HG03064 (cell line): Measurements from ENCODE around the gene SDHAF4.
"Not testable (repeated sequence)": the region's sequence is repeated elsewhere in the genome, so short reads cannot be mapped to it uniquely, and the experiment has no call there.

Experiments used
- ATAC-seq: cut with Tn5 transposase; IDR thresholded peaks from one replicate; pipeline ENCODE4 v1.9.1; 2021; ENCODE audit warnings: low read depth; ENCODE audit not compliant: unreplicated experiment

The SDHAF4 gene

DNA sequence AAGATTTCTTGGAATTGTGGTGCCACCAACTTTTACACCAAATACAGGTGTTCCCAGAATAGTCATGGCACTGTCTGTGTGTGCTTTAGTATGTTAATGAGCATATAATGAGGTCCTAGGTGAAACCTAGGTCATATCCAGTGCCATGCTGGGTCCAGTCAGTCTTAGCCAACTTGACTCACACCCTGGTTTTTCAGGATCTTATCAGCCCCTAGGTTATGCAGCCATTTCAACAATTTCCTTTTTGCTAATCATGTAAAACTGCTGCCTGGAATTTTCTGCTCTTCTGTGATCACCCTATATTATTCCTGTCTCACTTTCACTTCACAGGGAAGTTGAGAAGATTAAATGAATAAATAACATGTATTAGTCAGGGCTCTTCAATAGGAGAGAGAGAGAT, 23.7 kb downstream of the SDHAF4 start:
- no peak for ATAC-seq

DNA sequence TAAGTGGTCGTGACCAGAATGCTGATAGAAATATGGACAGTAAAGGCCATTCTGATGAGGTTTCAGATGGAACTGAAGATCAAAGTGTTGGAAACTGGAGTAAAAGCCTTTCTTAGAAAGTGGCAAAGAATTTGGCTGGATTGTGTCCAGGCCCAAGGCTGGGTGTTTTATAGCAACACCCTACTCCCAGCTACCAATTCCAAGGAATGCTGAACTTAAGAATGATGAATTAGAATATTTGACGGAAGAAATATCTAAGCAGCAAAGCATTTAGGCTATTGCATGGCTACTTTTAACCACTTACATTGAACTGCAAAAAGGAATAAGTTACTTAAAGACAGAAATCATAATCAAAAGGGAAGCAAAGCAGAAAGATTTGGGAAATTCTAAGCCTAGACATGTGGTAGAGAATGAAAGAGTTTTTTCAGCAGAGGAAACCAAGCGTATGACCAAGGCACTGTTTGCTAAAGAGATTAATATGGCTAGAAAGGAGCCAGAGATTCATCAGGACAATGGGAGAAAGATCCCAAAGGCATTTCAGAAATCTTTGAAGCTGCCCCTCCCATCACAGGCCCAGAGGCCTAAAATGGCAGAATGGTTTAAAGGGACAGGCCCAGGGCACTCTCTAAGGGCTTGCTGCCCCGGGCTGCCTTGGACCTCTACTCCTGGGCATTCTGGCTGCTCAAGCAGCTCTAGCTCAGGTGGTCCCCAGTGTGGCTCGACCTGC, 25.8 kb downstream of the SDHAF4 start:
- no peak for ATAC-seq

DNA sequence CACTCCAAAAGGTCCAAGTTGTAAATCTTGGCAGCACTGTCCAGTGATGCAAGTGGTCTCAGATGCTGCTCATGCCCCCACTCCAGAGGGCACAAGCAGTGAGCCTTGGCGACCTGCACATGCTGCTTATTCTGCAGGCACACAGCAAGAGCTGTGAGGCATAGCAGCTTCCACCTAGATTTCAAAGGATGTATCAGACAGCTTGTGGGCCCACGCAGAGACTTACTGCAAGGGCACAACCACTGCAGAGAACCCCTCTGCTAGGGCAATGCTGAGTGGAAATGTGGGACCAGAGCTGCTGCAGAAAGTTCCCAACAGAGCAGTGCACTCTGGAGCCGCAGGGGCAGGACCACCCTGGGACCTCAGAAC, 26.4 kb downstream of the SDHAF4 start:
- ATAC-seq, result no peak

GRCh38 chr6:70599187-70599586, 32.5 kb downstream of the SDHAF4 start:
- ATAC-seq, result no peak

GRCh38 chr6:70601014-70601413, 34.3 kb downstream of the SDHAF4 start:
- no peak for ATAC-seq

DNA sequence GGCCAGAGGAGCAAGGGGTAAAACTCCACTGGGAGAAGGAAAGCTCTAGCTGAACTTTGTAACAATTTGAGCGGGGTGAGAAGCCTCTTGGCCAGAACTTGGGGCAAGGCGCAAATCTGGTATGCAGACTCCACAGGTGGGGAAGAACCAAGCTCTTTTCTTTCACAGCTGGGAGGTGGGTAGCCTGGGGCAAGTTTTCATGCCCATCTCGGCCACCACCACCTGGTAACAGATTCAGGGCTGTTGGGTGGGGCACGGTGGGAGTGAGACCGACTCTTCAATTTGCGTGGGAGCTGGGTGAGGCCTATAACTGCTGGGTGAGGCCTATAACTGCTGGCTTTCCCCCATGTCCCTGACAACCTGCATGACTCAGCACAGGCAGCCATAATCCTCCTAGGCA, 37.5 kb downstream of the SDHAF4 start:
- no peak for ATAC-seq

DNA sequence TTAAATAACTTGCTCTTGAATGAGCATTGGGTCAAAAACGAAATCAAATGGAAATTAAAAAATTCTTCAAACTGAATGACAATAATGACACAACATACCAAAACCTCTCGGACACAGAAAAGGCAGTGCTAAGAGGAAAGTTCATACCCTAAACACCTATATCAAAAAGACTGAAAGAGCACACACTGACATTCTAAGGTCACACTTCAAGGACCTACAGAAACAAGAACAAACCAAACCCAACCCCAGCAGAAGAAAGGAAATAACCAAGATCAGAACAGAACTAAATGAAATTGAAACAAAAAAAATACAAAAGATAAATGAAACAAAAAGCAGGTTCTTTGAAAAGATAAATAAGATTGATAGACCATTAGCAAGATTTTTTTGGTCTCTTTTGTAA, 40.6 kb downstream of the SDHAF4 start:
- ATAC-seq, result not testable (repeated sequence)

- ATAC-seq, result not testable (repeated sequence)
These were observed 42.5 kb downstream of the SDHAF4 start for GRCh38 chr6:70609181-70609580.

GRCh38 chr6:70616728-70617260, 50.1 kb downstream of the SDHAF4 start:
- no peak for ATAC-seq

GRCh38 chr6:70620746-70621145, 54.0 kb downstream of the SDHAF4 start:
- ATAC-seq, result no peak

- ATAC-seq, result no peak
These were observed 55.7 kb downstream of the SDHAF4 start for GRCh38 chr6:70622461-70622860.

DNA sequence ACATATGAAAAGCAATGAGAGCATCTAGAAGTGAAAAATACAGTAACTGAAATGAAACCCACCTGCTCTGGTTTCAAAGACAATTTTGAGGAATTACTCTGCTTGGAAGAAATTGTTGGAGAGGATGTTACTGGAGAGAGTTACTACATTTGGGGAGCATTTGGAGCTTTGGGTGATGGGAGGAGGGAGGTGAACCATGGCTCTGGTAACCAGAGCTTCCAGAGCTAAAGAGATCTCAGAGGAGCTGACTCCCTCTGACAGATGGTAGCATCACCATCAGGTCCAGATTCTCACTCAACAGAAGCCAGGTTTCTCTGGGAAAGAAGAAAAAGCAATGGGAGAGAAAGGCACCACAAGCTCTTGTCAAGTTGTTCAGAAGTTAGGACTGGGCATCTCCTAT, 58.7 kb downstream of the SDHAF4 start:
- no peak for ATAC-seq

DNA sequence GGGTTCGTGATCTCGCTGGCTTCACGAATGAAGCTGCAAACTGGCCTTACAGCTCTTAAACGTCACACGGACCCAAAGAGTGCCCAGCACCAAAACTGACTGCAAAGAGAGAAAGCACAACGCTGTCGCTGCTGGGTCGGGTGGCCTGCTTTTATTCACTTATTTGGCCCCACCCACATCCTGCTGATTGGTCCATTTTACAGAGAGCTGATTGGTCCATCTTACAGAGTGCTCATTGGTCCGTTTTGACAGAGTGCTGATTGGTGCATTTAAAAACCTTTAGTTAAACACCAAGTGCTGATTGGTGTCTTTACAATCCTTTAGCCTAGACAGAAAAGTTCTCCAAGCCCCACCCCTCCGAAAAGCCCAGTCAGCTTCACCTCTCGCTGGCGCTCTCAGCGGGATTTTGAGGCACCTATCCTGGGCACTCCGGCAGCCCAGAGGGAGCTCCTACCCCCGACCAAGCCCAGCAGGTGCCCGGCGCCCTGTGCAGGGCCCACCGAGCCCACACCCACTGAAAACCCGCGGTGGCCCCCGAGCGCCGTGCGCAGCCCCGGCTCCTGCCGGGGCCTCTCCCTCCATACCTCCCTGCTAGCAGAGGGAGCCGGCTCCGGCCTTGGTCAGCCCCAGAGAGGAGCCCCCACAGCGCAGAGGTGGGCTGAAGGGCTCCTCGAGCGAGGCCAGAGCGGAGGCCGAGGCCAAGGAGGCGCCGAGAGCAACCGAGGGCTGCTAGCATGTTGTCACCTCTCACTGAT, 60.9 kb downstream of the SDHAF4 start:
- ATAC-seq, result no peak

GRCh38 chr6:70629929-70630328, 63.2 kb downstream of the SDHAF4 start:
- ATAC-seq, result no peak

GRCh38 chr6:70633870-70634269, 67.1 kb downstream of the SDHAF4 start:
- ATAC-seq, result no peak

- ATAC-seq, result no peak
These were observed 69.9 kb downstream of the SDHAF4 start for GRCh38 chr6:70636596-70636995.

- no peak for ATAC-seq
These were observed 71.7 kb downstream of the SDHAF4 start for GRCh38 chr6:70638468-70638867.
